KMS-11 (cell line): ENCODE data around the gene PTCRA.
"Not testable (repeated sequence)": the region's sequence is repeated elsewhere in the genome, so short reads cannot be mapped to it uniquely, and the experiment has no call there.

Experiments
- H2AFZ ChIP-seq: fragments of 200-600 bp; sonication (generic); 2 replicates; pipeline ENCODE4 v1.6.1; 2016; ENCODE audit warnings: antibody characterized with exemption, mixed run types, low read depth
- H3K27ac ChIP-seq: fragments of 200-600 bp; sonication (generic); 2 replicates; pipeline ENCODE4 v1.6.1; 2016; ENCODE audit warnings: mild to moderate bottlenecking, mixed run types
- H3K27me3 ChIP-seq: fragments of 200-600 bp; sonication (generic); 2 replicates; pipeline ENCODE4 v1.6.1; 2017; ENCODE audit warnings: mild to moderate bottlenecking, low read depth, mixed run types, moderate library complexity; ENCODE audit not compliant: insufficient read depth
- H3K36me3 ChIP-seq: fragments of 200-600 bp; sonication (generic); 2 replicates; pipeline ENCODE4 v1.6.1; 2017; ENCODE audit warnings: mild to moderate bottlenecking, mixed run types; ENCODE audit not compliant: insufficient read depth
- H3K4me1 ChIP-seq: fragments of 200-600 bp; sonication (generic); 2 replicates; pipeline ENCODE4 v1.6.1; 2016; ENCODE audit warnings: mild to moderate bottlenecking, low read depth, mixed run types; ENCODE audit not compliant: poor library complexity, severe bottlenecking
- H3K4me2 ChIP-seq: fragments of 200-600 bp; sonication (generic); 2 replicates; pipeline ENCODE4 v1.7.0; 2016; ENCODE audit warnings: mild to moderate bottlenecking, mixed run types
- H3K4me3 ChIP-seq: fragments of 200-600 bp; sonication (generic); IDR thresholded peaks from 2 replicates; pipeline ENCODE4 v1.6.1; 2017; ENCODE audit warnings: low read depth, low read length, mixed read lengths; ENCODE audit not compliant: insufficient read depth
- H3K79me2 ChIP-seq: fragments of 200-600 bp; sonication (generic); 2 replicates; pipeline ENCODE4 v1.6.1; 2016; ENCODE audit warnings: low read depth, mixed run types; ENCODE audit not compliant: insufficient read depth
- H3K9ac ChIP-seq: fragments of 200-600 bp; sonication (generic); 2 replicates; pipeline ENCODE4 v1.6.1; 2016; ENCODE audit warnings: mild to moderate bottlenecking, mixed run types
- H4K20me1 ChIP-seq: fragments of 200-600 bp; sonication (generic); 2 replicates; pipeline ENCODE4 v1.6.1; 2016; ENCODE audit warnings: mild to moderate bottlenecking, mixed run types; ENCODE audit not compliant: insufficient read depth
- TF ChIP-seq, protein P1 (sequence below): fragments of 200-600 bp; sonication (generic); conservative IDR thresholded peaks from 2 replicates; pipeline ENCODE4 v1.6.1; 2017; ENCODE audit warnings: low read depth, mild to moderate bottlenecking, antibody characterized with exemption, low read length, moderate library complexity, mixed read lengths

Gene PTCRA

DNA sequence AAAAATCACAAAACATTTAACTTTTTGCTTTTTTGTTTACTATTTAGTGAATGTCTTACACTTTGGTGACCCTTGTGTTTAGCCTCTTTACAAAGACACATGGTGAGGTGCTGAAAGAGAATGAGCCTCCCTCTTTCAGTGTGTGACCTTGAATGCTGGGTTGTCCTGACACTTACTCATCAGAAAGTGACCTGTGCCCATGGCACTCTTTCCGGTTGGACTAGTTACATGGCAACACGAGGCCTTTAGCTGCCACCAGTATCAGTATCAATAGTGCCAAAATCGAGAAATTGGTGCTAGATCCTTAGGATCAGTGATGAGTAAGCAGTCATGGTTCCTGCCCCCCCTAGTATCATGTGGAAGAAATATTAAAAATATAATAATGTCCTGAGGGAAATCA lies 38.2 kb upstream of the PTCRA start:
- peak overlapping the region; percentile 70 for H2AFZ ChIP-seq
- H4K20me1 ChIP-seq = no peaks in the 10 kb centered on the region
- H3K27me3 ChIP-seq = no peaks in the 10 kb centered on the region
- peaks cover 2% of the 10 kb centered on the region; the same call in 1 of the 2 replicates for H3K36me3 ChIP-seq
- peaks cover 15% of the 10 kb centered on the region for H3K4me1 ChIP-seq
- TF ChIP-seq, protein P1, sequence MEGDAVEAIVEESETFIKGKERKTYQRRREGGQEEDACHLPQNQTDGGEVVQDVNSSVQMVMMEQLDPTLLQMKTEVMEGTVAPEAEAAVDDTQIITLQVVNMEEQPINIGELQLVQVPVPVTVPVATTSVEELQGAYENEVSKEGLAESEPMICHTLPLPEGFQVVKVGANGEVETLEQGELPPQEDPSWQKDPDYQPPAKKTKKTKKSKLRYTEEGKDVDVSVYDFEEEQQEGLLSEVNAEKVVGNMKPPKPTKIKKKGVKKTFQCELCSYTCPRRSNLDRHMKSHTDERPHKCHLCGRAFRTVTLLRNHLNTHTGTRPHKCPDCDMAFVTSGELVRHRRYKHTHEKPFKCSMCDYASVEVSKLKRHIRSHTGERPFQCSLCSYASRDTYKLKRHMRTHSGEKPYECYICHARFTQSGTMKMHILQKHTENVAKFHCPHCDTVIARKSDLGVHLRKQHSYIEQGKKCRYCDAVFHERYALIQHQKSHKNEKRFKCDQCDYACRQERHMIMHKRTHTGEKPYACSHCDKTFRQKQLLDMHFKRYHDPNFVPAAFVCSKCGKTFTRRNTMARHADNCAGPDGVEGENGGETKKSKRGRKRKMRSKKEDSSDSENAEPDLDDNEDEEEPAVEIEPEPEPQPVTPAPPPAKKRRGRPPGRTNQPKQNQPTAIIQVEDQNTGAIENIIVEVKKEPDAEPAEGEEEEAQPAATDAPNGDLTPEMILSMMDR = no peak
- peak overlapping the region; percentile 27; the same call in 1 of the 2 replicates for H3K27ac ChIP-seq
- no peak overlapping the region for H3K9ac ChIP-seq
- H3K79me2 ChIP-seq = peaks cover 28% of the 10 kb centered on the region
- no peak overlapping the region for H3K4me2 ChIP-seq
- H3K4me3 ChIP-seq = no peak overlapping the region

GRCh38 chr6:42879372-42880239 lies 36.2 kb upstream of the PTCRA start, which contains the start of gene RPL7L1:
RPL7L1 (plus strand) TSS chr6:42879616; CDS start chr6:42879911, 295 bp downstream.
- peaks cover 15% of the 10 kb centered on the region for H3K4me1 ChIP-seq
- no peak within 1 kb of the TSS for H3K4me3 ChIP-seq
- peaks cover 21% of the 10 kb centered on the region; the same call in 1 of the 2 replicates for H3K36me3 ChIP-seq
- peak within 1 kb of the TSS; percentile 65 for H3K4me2 ChIP-seq
- peak within 1 kb of the TSS; percentile 75 for H2AFZ ChIP-seq
- H3K79me2 ChIP-seq = peaks cover 38% of the 10 kb centered on the region
- H3K27me3 ChIP-seq = no peaks in the 10 kb centered on the region
- TF ChIP-seq, protein P1 = 0 out of 2 replicates have a peak, but pooled peaks have one; percentile 22
- H3K27ac ChIP-seq = peak within 1 kb of the TSS; percentile 94
- H3K9ac ChIP-seq = peak within 1 kb of the TSS; percentile 91
- no peaks in the 10 kb centered on the region for H4K20me1 ChIP-seq

DNA sequence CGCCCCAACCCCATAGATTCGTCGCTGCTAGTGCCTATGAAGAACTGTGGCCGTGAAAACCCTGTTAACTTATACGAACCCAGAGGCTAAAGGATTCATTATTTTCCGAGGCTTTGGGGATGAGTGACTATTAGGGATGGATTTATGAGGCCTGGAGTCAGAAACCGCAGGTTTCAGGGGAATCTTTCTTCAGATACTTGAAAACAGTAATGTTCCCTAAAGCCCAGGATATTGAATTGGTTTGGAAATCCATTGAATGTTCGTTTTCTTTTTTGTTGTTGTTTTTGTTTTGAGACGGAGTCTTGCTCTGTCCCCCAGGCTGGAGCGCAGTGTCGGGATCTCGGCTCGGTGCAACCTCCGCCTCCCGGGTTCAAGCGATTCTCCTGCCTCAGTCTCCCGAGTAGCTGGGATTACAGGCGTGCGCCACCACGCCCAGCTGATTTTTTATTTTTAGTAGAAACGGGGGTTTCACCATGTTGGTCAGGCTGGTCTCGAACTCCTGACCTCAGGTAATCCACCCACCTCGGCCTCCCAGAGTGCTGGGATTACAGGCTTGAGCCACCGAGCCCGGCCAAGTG lies 35.5 kb upstream of the PTCRA start:
- not testable (repeated sequence) for H4K20me1 ChIP-seq, H3K4me3 ChIP-seq, H3K27me3 ChIP-seq
- Histone ChIP-seq H3K79me2 (peaks cover 38% of the 10 kb centered on the region), H3K27ac (peak overlapping the region; percentile 94), H2AFZ (peak overlapping the region; percentile 75), H3K9ac (peak overlapping the region; percentile 91), H3K4me2 (peak overlapping the region; percentile 65), H3K4me1 (peaks cover 15% of the 10 kb centered on the region), H3K36me3 (peaks cover 26% of the 10 kb centered on the region; the same call in 1 of the 2 replicates)

DNA sequence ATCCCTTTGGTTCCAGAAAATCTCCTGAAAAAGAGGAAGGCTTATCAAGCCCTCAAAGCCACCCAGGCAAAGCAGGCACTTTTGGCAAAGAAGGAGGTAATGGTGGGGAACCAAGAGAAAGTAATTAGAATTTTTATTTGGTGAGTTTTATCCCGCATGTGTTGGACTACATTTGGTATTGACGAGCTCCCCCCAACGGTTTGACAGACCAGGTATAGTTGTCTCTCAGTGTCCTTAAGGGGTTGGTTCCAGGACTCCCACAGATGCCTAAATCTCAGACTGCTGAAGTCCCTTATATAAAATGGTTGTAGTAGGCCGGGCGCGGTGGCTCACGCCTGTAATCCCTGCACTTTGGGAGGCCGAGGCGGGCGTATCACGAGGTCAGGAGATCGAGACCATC lies 35.0 kb upstream of the PTCRA start:
- peak overlapping the region; percentile 65 for H3K4me2 ChIP-seq
- not testable (repeated sequence) for H2AFZ ChIP-seq, H4K20me1 ChIP-seq, H3K4me3 ChIP-seq, H3K27me3 ChIP-seq
- peaks cover 31% of the 10 kb centered on the region; the same call in 1 of the 2 replicates for H3K36me3 ChIP-seq
- peaks cover 15% of the 10 kb centered on the region for H3K4me1 ChIP-seq
- peak overlapping the region; percentile 91; the same call in 1 of the 2 replicates for H3K9ac ChIP-seq
- H3K79me2 ChIP-seq = peaks cover 38% of the 10 kb centered on the region
- peak overlapping the region; percentile 94; the same call in 1 of the 2 replicates for H3K27ac ChIP-seq

GRCh38 chr6:42885702-42886101 lies 30.2 kb upstream of the PTCRA start:
- Histone ChIP-seq H3K27me3 (no peaks in the 10 kb centered on the region), H3K79me2 (peaks cover 30% of the 10 kb centered on the region), H3K9ac (no peak overlapping the region), H2AFZ (no peak overlapping the region), H3K36me3 (peaks cover 31% of the 10 kb centered on the region; the same call in 1 of the 2 replicates), H3K4me2 (no peak overlapping the region), H3K4me3 (no peak overlapping the region), H3K27ac (no peak overlapping the region), H4K20me1 (no peaks in the 10 kb centered on the region), H3K4me1 (peaks cover 21% of the 10 kb centered on the region)
- TF ChIP-seq, protein P1 = no peak

DNA sequence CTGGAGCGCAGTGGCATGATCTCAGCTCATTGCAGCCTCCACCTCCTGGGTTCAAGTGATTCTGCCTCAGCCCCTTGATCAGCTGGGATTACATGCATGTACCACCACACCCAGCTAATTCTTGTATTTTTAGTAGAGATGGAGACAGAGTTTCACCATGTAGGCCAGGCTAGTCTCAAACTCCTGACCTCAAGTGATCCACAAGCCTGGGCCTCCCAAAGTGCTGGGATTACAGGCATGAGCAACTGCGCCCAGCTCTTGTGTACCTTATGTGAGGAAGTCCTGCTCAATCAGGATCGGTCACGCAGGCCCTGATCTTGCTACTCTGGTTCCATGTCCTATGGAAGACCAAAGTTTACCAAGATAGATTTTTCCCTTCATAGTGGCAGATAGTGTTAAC lies 27.7 kb upstream of the PTCRA start:
- H3K4me1 ChIP-seq = peaks cover 23% of the 10 kb centered on the region
- not testable (repeated sequence) for H4K20me1 ChIP-seq

More for the DNA sequence above, 27.7 kb upstream of the PTCRA start:
- not testable (repeated sequence) for H3K9ac ChIP-seq, H2AFZ ChIP-seq, H3K4me2 ChIP-seq, H3K79me2 ChIP-seq, H3K27me3 ChIP-seq, H3K27ac ChIP-seq, H3K4me3 ChIP-seq
- H3K36me3 ChIP-seq = peaks cover 24% of the 10 kb centered on the region; the same call in 1 of the 2 replicates
